Naive thymus-derived CD8-positive, alpha-beta T cell (primary cell): ENCODE data around the gene TMEM11. TPM values are rescaled to one million over a fixed set of nuclear protein-coding genes. Genes with fewer than 3 reads are reported as not detected.

Experiments used
- ATAC-seq, 2 donors: fragments of 150-1000 bp; cut with Tn5 transposase in 1 of 2; sonication (Bioruptor Pico), chemical (Tn5 transposase) in 1 of 2; 1 replicate in 1 of 2; 2 replicates in 1 of 2; pipeline ENCODE4 v1.10.0; 2021; ENCODE audit warnings: mild to moderate bottlenecking in 2 of 2, moderate library complexity in 2 of 2
- POLR2A ChIA-PET: fragments of 350-600 bp; sonication (Branson Sonifier 250); formaldehyde crosslinking; loops from one replicate; lab custom pipeline; 2021; ENCODE audit warnings: antibody characterized with exemption; lab: Charles Lee
- DNase-seq, 10 donors: peaks; one replicate each; pipeline versions ENCODE4 v3.0.0 to v3.0.0-alpha.2; 2020 to 2022
- H3K27ac Mint-ChIP-seq, 10 donors: one replicate each; pipeline ENCODE4 v1.8.0; 2020 to 2022; ENCODE audit warnings: mild to moderate bottlenecking in 10 of 10, mixed read lengths in 10 of 10, moderate library complexity in 4 of 10, inconsistent platforms in 1 of 10
- H3K27me3 Mint-ChIP-seq, 5 donors: one replicate each; pipeline ENCODE4 v1.8.0; 2021 to 2022; ENCODE audit warnings: mixed read lengths in 5 of 5
- H3K36me3 Mint-ChIP-seq, 3 donors: one replicate each; pipeline ENCODE4 v1.8.0; 2020 to 2022; ENCODE audit warnings: mixed read lengths in 3 of 3, mild to moderate bottlenecking in 2 of 3, inconsistent platforms in 1 of 3
- H3K4me1 Mint-ChIP-seq, 4 donors: one replicate each; pipeline ENCODE4 v1.8.0; 2021 to 2022; ENCODE audit warnings: mixed read lengths in 4 of 4
- H3K4me3 Mint-ChIP-seq, 10 donors: one replicate each; pipeline ENCODE4 v1.8.0; 2020 to 2022; ENCODE audit warnings: mild to moderate bottlenecking in 10 of 10, mixed read lengths in 10 of 10, moderate library complexity in 6 of 10, inconsistent platforms in 1 of 10
- H3K9me3 Mint-ChIP-seq, 9 donors: one replicate each; pipeline ENCODE4 v1.8.0; 2020 to 2022; ENCODE audit warnings: mixed read lengths in 9 of 9, mild to moderate bottlenecking in 3 of 9, inconsistent platforms in 1 of 9, moderate library complexity in 1 of 9
- polyA plus RNA-seq, 3 donors: library from polyadenylated mRNA; unstranded; fragments of 300-500 nt; fragmentation: Illumina TruSeq; gene quantifications; one replicate each; pipeline ENCODE4 v1.2.3, GENCODE V29; 2021
- total RNA-seq, 8 experiments: library from RNA in 2 of 8; stranded (reverse) in 2 of 8; gene quantifications; one replicate each; pipeline ENCODE4 v1.2.3 and lab custom pipeline; 2021 to 2026

TMEM11 gene
- total RNA-seq (10 to 100 TPM; 14.9 to 15.8 TPM), polyA plus RNA-seq (10 to 100 TPM; 19.5 to 31.9 (median 26.2) TPM), total RNA-seq (lab: John Stamatoyannopoulos, UW) (6.4 to 19.8 (median 16.9) reads per million in 6 experiments)

- Mint-ChIP-seq H3K36me3 (peaks cover 0 to 8% (median 0%) of the 10 kb centered on the region in 3 donors), H3K27me3 (no peaks in the 10 kb centered on the region), H3K9me3 (no peaks in the 10 kb centered on the region), H3K27ac (peak within 1 kb of the TSS; percentile 87 to 95 (median 93)), H3K4me1 (peaks cover 16 to 63% (median 55%) of the 10 kb centered on the region in 4 donors), H3K4me3 (peak within 1 kb of the TSS; percentile 87 to 94 (median 92))
- POLR2A ChIA-PET: interaction anchor here (0.8 to 4.1 kb wide), 8 partner anchors 13 to 178 kb away, joined by 3 to 22 read pairs (median 8); partner anchors contain the start of genes DHRS7B and NATD1
- peak; percentile 91 to 96 (median 94) for DNase-seq
- ATAC-seq: peak; percentile 91 to 94
Measured at GRCh38 chr17:21214015-21214776, at the start of gene TMEM11. Gene TMEM11, minus strand, starts transcription at chr17:21214161. Its CDS starts 9 bp downstream, at chr17:21214152.

- POLR2A ChIA-PET: no interaction called here
- no peak for DNase-seq
- peaks cover 5 to 18% (median 10%) of the 10 kb centered on the region in 4 donors for H3K4me1 Mint-ChIP-seq
- H3K36me3 Mint-ChIP-seq: no peaks in the 10 kb centered on the region
- no peaks in the 10 kb centered on the region for H3K27me3 Mint-ChIP-seq
- no peak overlapping the region for H3K4me3 Mint-ChIP-seq
- no peak overlapping the region for H3K27ac Mint-ChIP-seq
- no peak for ATAC-seq
- H3K9me3 Mint-ChIP-seq: no peaks in the 10 kb centered on the region
Measured at GRCh38 chr17:21263376-21263775, 49.4 kb upstream of the TMEM11 start.

- no peak overlapping the region for H3K4me3 Mint-ChIP-seq
- POLR2A ChIA-PET: no interaction called here
- no peaks in the 10 kb centered on the region for H3K27me3 Mint-ChIP-seq
- ATAC-seq (no peak), DNase-seq (no peak)
- H3K9me3 Mint-ChIP-seq: no peaks in the 10 kb centered on the region
- peaks cover 10 to 13% (median 11%) of the 10 kb centered on the region in 4 donors for H3K4me1 Mint-ChIP-seq
- H3K27ac Mint-ChIP-seq: peak overlapping the region in 2 of 10 donors; percentile 52 to 75
- no peaks in the 10 kb centered on the region for H3K36me3 Mint-ChIP-seq
Measured at GRCh38 chr17:21262259-21262993, 48.5 kb upstream of the TMEM11 start.

- DNase-seq: no peak
- Mint-ChIP-seq H3K36me3 (no peaks in the 10 kb centered on the region), H3K4me1 (peaks cover 8 to 21% (median 17%) of the 10 kb centered on the region in 4 donors), H3K27ac (peak overlapping the region in 6 of 10 donors; percentile 10 to 67 (median 31)), H3K27me3 (no peaks in the 10 kb centered on the region), H3K9me3 (no peaks in the 10 kb centered on the region), H3K4me3 (no peak overlapping the region)
- ATAC-seq: no peak
- POLR2A ChIA-PET: interaction anchor here (1.4 kb wide), 1 partner anchor 20 kb away, joined by 3 read pairs; no protein-coding TSS in a partner anchor
Measured at GRCh38 chr17:21258593-21258992, 44.6 kb upstream of the TMEM11 start.

GRCh38 chr17:21253646-21254441, 39.9 kb upstream of the TMEM11 start:
- H3K36me3 Mint-ChIP-seq: no peaks in the 10 kb centered on the region
- H3K4me1 Mint-ChIP-seq: peaks cover 20 to 53% (median 43%) of the 10 kb centered on the region in 4 donors
- H3K4me3 Mint-ChIP-seq: peak overlapping the region; percentile 78 to 97 (median 88)
- no peaks in the 10 kb centered on the region for H3K27me3 Mint-ChIP-seq
- ATAC-seq: peak; percentile 10 to 15
- no peaks in the 10 kb centered on the region for H3K9me3 Mint-ChIP-seq
- POLR2A ChIA-PET: interaction anchor here (0.7 to 3.6 kb wide), 8 partner anchors 14 to 289 kb away, joined by 3 to 23 read pairs (median 4); partner anchors contain the start of gene TMEM11
- peak overlapping the region; percentile 83 to 97 (median 92) for H3K27ac Mint-ChIP-seq
- DNase-seq: peak in 1 of 10 donors; percentile 17

- Mint-ChIP-seq H3K4me1 (peaks cover 19 to 48% (median 37%) of the 10 kb centered on the region in 4 donors), H3K27ac (peak within 1 kb of the TSS; percentile 83 to 97 (median 92)), H3K27me3 (no peaks in the 10 kb centered on the region), H3K4me3 (peak within 1 kb of the TSS; percentile 78 to 97 (median 88)), H3K36me3 (no peaks in the 10 kb centered on the region), H3K9me3 (no peaks in the 10 kb centered on the region)
- POLR2A ChIA-PET: interaction anchor here (0.6 to 3.6 kb wide), 10 partner anchors 15 to 290 kb away, joined by 3 to 23 read pairs (median 4); partner anchors contain the start of gene TMEM11
- DNase-seq: peak; percentile 67 to 88 (median 73)
- peak; percentile 83 to 87 for ATAC-seq
Measured at GRCh38 chr17:21252796-21253645, 39.1 kb upstream of the TMEM11 start, which contains the start of gene NATD1. Gene NATD1, minus strand, starts transcription at chr17:21253410. Its CDS starts 146 bp downstream, at chr17:21253264.

- peak overlapping the region; percentile 68 to 92 (median 82) for H3K4me3 Mint-ChIP-seq
- H3K27ac Mint-ChIP-seq: peak overlapping the region; percentile 31 to 84 (median 73)
- no peaks in the 10 kb centered on the region for H3K27me3 Mint-ChIP-seq
- H3K9me3 Mint-ChIP-seq: no peaks in the 10 kb centered on the region
- no peak for DNase-seq
- peaks cover 15 to 48% (median 35%) of the 10 kb centered on the region in 4 donors for H3K4me1 Mint-ChIP-seq
- H3K36me3 Mint-ChIP-seq: no peaks in the 10 kb centered on the region
- POLR2A ChIA-PET: interaction anchor here (0.6 to 3.6 kb wide), 9 partner anchors 16 to 209 kb away, joined by 3 to 23 read pairs (median 4); partner anchors contain the start of gene TMEM11
- no peak for ATAC-seq
Measured at GRCh38 chr17:21252289-21252795, 38.4 kb upstream of the TMEM11 start.

GRCh38 chr17:21251337-21252010, 37.5 kb upstream of the TMEM11 start:
- ATAC-seq: no peak
- peak overlapping the region in 9 of 10 donors; percentile 11 to 84 (median 68) for H3K27ac Mint-ChIP-seq
- no peaks in the 10 kb centered on the region for H3K9me3 Mint-ChIP-seq
- peaks cover 15 to 48% (median 35%) of the 10 kb centered on the region in 4 donors for H3K4me1 Mint-ChIP-seq
- peak overlapping the region in 5 of 10 donors; percentile 20 to 86 (median 81) for H3K4me3 Mint-ChIP-seq
- no peak for DNase-seq
- no peaks in the 10 kb centered on the region for H3K27me3 Mint-ChIP-seq
- POLR2A ChIA-PET: interaction anchor here (0.7 to 3.6 kb wide), 5 partner anchors 24 to 1007 kb away, joined by 3 to 23 read pairs (median 5); partner anchors contain the start of gene TMEM11
- H3K36me3 Mint-ChIP-seq: no peaks in the 10 kb centered on the region

- H3K4me3 Mint-ChIP-seq: peak overlapping the region in 1 of 10 donors; percentile 2
- POLR2A ChIA-PET: interaction anchor here (0.6 to 3.6 kb wide), 4 partner anchors 25 to 1006 kb away, joined by 5 to 23 read pairs (median 14); partner anchors contain the start of gene TMEM11
- H3K36me3 Mint-ChIP-seq: no peaks in the 10 kb centered on the region
- ATAC-seq (no peak), DNase-seq (no peak)
- peaks cover 15 to 48% (median 36%) of the 10 kb centered on the region in 4 donors for H3K4me1 Mint-ChIP-seq
- no peaks in the 10 kb centered on the region for H3K9me3 Mint-ChIP-seq
- H3K27me3 Mint-ChIP-seq: no peaks in the 10 kb centered on the region
- peak overlapping the region in 5 of 10 donors; percentile 3 to 62 (median 25) for H3K27ac Mint-ChIP-seq
Measured at GRCh38 chr17:21250854-21251253, 36.9 kb upstream of the TMEM11 start.
